CD4-positive, alpha-beta T cell treated with Interleukin-15 for 1 hour (primary cell): Measurements from ENCODE around the gene TIAM1.

Experiments used
- DNase-seq: peaks from one replicate; pipeline ENCODE4 v3.0.0-alpha.2; 2020

Gene TIAM1

DNA sequence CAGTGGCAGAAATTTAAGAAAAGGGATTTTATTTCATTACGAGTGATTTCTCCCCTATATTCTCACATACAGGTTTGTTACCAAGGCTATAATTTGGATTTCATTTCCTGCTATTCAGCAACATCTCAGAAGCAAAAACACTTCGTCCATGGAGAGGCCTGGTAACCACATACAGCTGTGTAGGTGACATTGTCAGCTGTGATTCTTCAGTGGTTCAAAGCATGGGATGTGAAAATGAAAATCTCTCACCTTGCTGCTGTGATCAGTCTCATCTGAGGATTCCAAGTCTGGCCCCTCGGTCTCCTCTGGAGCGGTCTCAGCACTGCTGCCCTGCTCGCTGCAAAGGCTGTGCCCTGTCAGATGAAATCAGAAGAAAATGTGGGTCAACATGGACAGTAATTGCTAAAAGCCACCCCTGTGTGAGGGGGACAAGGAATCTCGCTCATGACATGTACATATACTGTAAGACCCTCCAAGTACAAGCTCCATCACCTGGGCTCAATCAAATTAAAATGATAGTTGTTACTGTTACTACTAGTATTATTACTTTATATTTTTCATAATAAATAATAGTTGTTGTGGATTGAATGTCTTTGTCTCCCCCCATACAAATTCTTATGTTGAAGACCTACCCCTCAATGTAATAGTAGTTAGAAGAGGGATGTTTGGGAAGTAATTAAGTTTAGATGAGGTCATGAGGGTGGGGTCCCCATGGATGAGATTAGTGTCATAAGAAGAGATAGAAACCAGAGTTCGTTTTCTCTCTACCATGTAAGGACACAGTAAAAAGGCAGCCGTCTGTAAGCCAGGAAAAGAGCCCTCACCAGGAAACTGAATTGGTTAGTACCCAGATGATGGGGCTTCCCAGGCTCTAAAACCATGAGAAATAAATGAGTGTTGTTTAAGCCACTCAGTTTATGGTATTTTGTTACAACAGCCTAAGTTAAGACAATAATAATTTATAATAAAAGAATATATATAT lies 179.1 kb downstream of the TIAM1 start:
- DNase-seq: no peak

DNA sequence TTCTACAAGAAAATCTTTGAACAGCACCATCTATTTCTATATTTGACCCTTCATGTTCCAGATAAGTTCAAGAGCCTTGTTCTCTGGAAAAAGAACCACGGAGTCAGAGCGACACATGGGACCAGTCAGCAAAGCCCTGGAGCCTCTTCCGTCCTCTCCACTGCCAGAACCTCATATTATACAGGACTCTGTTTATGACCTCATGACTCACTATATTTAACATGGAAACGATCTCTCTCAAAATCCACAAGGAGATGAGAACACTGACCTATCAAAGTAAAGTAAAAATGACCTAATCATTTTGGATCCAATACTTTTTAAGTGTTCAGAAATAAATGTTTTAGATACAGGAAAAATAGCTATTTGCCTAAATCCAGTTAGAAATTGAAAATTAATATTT lies 181.2 kb downstream of the TIAM1 start:
- no peak for DNase-seq

GRCh38 chr21:31162079-31162699 lies 181.9 kb downstream of the TIAM1 start:
- no peak for DNase-seq

- no peak for DNase-seq
These were observed 182.9 kb downstream of the TIAM1 start for GRCh38 chr21:31161157-31161556.

DNA sequence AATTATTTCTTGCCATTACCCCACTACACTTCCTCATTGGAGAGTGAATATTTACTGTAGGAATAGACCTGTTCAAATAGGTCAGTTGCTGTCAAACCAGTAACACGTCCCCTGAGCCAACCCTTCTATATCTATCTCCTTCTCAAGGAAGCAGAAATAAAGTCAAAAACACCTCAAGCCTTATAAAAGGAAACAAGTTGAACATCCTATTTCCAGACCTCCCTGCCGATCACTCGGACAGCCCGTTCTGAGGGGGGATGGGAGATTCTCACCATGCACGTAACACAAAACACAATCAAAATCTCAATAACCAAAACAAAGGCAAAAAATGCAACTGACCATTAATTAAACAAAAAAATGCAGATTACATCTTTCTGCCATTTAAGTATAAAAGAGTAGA lies 184.3 kb downstream of the TIAM1 start:
- no peak for DNase-seq

GRCh38 chr21:31158789-31159581 lies 185.1 kb downstream of the TIAM1 start:
- no peak for DNase-seq

DNA sequence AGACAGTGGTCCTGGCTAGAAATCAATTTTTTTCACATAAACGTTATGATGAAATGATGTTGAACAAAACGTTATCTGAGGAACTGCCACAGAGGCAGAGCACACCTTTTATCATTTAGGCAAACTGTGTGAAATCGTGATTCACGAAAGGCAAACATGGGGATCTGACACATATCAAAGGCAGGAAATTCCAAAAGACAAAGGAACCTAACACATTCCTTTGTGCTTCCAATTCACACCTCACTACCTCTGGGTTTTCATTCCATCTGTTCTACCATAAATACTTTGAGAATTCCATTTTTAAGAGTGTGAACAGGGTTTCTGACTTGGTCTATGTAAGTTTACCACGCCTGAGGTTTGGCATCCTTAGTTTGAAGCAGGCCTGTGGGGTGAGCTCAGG lies 186.3 kb downstream of the TIAM1 start:
- DNase-seq: no peak

DNA sequence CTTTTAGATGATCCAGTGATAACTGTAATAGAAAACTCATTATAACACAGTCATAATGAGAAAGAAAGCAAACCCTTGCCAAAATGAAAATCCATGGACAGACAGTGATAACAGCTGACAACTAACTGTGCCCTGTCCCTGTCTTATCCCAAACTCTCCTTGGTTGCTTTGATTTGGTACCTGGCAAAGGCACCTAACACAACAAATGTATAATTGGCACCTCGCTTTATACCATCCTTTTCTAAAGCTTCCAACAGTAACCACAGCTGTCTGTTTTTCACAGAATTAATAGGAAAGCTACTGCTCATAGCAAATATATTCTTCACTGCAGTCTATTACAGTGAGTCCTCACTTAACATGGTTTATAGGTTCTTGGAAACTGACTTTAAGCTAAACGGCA lies 187.4 kb downstream of the TIAM1 start:
- no peak for DNase-seq

GRCh38 chr21:31156169-31156568 lies 187.9 kb downstream of the TIAM1 start:
- no peak for DNase-seq

DNA sequence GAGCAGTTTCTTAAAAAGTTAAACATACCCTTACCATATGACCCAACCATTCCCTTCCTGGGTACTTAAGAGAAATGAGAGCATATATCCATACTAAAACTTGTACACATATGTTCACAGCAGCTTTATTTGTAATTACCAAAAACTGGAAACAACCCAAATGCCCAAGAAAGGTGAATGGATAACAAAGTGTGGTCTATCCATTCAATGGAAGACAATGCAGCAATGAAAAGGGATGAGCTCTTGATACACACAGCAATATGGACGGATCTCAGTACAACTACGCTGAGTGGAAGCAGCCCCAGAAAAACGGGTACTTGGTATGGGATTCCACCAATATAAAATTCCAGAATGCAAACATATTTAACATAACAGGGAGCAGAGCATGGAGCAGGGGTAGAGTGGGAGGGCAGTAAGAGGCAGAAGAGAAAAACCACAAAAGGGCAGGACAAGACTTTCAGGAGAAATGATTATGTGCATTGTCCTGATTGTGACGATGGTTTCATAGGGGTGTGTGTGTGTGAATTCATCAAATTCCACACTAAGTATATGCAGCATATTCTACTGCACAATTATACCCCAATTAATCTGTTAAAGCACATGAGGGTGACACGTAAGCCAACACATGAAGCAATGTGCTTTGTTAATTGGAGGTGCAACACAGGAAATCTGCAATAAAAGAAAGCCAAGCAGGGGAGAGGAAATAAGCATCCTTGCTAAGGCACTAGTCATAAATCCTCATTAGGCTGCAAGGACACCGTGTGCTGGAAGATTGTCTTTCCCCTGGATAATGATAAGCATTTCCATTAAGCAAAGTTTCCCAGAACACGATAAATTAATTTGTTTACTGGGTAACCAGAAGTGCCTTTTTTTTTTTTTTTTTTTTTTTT lies 192.7 kb downstream of the TIAM1 start:
- no peak for DNase-seq

- no peak for DNase-seq
These were observed 198.8 kb downstream of the TIAM1 start for GRCh38 chr21:31145274-31145673.

- no peak for DNase-seq
These were observed 201.0 kb downstream of the TIAM1 start for GRCh38 chr21:31143036-31143435.

DNA sequence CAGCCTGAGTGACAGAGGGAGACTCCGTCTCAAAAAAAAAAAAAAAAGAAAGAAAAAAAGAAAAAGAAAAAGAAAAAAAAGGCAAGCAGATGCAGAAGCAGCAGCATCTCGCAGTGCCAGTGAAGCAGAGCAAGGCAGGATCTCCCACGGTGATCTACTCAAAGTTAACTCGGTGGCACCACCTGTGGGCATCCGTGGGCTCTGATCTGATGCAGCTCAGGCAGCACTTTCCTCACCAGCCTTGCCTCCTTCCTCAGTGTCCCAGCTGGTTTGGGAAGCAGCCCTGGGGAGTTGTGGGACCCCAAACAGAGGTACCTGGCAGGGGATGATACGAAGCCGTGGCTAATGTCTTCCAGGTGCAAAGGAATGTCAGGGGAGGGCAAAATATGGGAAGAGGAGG lies 201.5 kb downstream of the TIAM1 start:
- no peak for DNase-seq

GRCh38 chr21:31141389-31142000 lies 202.6 kb downstream of the TIAM1 start:
- no peak for DNase-seq

- DNase-seq: no peak
These were observed 203.4 kb downstream of the TIAM1 start for GRCh38 chr21:31140676-31141075.

DNA sequence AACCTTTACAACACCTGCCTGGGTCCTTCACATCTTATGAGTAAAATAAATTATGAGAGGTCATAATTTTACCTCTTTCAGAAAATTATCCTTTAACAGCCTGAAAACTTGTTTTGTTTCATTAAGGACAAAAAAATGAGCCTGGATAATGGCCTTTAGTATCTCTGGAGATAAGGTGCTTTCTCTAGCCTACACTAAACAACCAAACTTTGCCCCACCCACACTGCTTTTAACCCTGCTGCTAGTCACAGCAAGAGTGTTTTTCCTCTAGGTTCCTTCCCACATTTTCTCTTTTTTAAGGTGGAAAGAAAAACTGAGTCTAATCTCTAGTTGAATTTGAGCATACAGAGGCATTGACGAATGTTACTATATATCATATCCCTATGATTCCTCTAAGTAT lies 204.0 kb downstream of the TIAM1 start:
- no peak for DNase-seq

- DNase-seq: no peak
These were observed 206.1 kb downstream of the TIAM1 start for GRCh38 chr21:31137960-31138359.

DNA sequence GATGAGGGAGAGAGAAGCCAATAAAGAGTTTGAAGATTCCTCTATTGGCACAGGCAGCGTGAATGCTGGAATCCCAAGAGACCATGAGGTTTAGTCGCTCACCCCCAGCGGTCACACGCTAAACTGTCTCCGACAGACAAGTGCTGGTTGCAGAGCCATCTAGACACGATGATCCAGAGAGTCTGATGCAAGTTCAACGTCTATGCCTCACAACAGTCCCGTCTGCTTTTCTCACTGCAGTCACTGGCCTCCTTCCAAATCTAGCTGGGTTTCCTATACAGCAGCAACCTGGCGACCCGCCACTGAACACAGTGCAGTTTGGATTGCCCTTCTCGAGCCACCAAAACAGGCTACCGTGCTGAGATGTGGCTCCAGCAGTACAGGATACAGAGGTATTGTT lies 207.2 kb downstream of the TIAM1 start:
- DNase-seq: no peak

- no peak for DNase-seq
These were observed 208.4 kb downstream of the TIAM1 start for GRCh38 chr21:31135531-31136184.

- DNase-seq: no peak
These were observed 210.7 kb downstream of the TIAM1 start for GRCh38 chr21:31133243-31133830.
